Left renal cortex interstitium (tissue), 4 donors: Measurements from ENCODE around the gene ZNF862. TPM values are rescaled to one million over a fixed set of nuclear protein-coding genes. Genes with fewer than 3 reads are reported as not detected.

Experiments
- DNase-seq, 4 donors: peaks; one replicate each; pipeline ENCODE4 v3.0.0-alpha.2; 2013; ENCODE audit warnings: low read depth in 4 of 4, low spot score in 2 of 4, missing footprints in 1 of 4
- polyA plus RNA-seq, 4 donors: library from polyadenylated mRNA; unstranded; fragments of 120-200 nt; gene quantifications; one replicate each; pipeline ENCODE4 v1.2.1, GENCODE V29; 2013; ENCODE audit not compliant: insufficient read length in 4 of 4

The ZNF862 gene
- polyA plus RNA-seq: 10 to 100 TPM; 16.9 to 31.7 (median 22.1) TPM

DNA sequence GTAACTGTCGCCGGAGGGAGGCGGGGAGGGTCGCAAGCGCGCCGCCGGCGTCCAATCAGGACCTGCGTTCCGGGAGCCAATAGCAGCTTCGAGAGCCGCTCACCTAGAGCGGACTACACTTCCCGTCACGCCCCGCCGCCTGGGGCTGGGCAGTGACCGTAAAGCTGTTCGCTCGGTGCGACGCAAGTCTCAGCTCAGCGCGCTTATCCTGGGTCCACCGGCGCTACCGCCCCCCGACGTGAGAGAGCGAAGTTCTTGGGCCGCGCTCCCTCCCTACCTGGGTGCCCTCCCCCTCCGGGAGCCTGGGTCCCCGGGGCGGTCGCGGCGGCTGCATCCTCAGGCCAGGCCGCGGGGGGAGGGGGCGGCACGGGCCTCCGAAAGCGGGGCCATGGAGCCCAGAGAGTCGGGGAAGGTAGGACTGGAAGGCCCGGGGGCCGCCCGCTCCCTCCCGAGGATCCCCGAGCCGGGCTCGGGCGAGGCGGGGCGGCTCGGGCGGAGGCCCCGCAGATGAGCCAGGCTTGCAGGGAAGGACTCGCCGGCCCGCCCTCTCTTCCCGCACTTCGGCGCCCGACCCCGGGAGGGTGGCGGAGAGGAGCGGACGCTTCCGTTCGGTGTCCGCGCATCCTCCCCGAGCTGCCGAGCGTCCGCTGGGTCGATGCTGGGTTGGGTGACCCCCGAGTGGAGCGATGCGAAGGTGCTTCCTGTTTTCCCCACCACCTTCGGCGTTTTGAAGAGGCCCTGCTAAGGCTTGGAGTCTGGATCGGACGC, at the start of gene ZNF862:
Gene ZNF862 (plus strand): TSS at position 152 of the 768 bp plus-strand sequence. CDS start 237 bp downstream, at position 389.
- peak; percentile 86 to 96 (median 90) for DNase-seq

GRCh38 chr7:149789101-149789500, 49.1 kb upstream of the ZNF862 start:
- no peak for DNase-seq

GRCh38 chr7:149790146-149790548, 48.0 kb upstream of the ZNF862 start:
- no peak for DNase-seq

- DNase-seq: no peak
Measured at GRCh38 chr7:149790754-149791360, 47.3 kb upstream of the ZNF862 start.

GRCh38 chr7:149791411-149792219, 46.6 kb upstream of the ZNF862 start:
- DNase-seq: no peak

- DNase-seq: no peak
Measured at GRCh38 chr7:149792220-149792595, 46.0 kb upstream of the ZNF862 start.

- DNase-seq: no peak
Measured at GRCh38 chr7:149793261-149793660, 44.9 kb upstream of the ZNF862 start.

GRCh38 chr7:149794661-149795060, 43.5 kb upstream of the ZNF862 start:
- no peak for DNase-seq

- DNase-seq: no peak
Measured at GRCh38 chr7:149795126-149795525, 43.0 kb upstream of the ZNF862 start.

DNA sequence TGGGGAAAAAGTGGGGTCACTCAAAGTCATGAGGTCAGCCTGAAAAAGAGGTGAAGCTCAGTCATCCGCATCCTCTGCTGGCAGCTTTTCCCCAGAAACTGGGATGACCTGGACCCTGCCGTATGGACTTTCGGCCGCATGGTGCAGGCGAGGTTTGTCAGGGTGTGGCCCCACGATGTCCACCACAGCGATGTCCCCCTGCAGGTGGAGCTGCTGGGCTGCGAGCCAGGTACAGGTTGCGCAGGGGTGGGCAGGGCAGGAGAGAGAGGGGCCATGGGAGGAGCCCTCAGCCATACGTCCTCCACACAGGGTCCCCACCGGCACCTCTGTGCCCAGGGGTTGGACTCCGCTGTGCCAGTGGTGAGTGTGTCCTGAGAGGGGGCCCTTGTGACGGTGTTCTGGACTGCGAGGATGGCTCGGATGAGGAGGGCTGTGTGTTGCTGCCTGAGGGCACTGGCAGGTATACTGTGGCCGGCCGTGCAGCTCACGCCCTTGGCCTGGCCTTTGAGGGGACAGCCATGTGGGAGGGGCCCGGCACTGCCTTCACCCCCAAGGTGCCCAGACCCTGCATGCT, 41.8 kb upstream of the ZNF862 start:
- DNase-seq: no peak

GRCh38 chr7:149797771-149798170, 40.4 kb upstream of the ZNF862 start:
- DNase-seq: no peak

DNA sequence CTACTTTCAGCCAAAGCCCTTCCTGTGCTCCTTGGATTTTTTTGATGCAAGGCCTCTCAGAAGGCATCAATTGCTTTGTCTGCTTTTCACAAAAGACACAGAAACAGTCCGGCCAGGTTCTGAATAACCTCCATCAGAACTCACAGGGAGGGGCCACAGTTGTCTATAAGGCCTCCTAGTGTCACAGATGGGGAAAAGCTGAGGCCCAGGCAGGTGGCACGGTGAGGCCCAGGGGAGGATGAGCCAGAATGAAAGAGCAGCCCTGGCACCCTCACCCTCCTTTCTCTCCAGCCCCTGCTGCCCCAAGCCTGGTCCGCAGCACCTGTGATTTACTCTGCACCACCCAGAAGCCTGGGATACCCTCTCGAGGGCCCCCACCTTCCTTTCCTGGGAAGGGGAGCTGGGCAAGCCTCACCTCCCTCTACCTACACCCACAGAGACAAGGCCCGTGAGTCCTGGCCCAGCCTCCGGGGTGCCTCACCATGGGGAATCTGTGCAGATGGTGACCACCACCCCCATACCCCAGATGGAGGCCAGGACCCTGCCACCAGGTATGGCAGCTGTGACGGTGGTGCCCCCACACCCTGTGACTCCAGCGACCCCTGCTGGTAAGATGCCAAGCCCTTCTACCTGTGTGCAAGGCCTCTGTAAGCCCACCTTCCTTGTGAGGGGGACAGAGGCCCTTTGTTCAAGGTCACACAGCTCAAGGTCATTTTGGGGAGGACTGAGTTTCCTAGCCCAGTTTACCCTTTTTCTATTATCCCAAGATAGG, 38.6 kb upstream of the ZNF862 start:
- no peak for DNase-seq

DNA sequence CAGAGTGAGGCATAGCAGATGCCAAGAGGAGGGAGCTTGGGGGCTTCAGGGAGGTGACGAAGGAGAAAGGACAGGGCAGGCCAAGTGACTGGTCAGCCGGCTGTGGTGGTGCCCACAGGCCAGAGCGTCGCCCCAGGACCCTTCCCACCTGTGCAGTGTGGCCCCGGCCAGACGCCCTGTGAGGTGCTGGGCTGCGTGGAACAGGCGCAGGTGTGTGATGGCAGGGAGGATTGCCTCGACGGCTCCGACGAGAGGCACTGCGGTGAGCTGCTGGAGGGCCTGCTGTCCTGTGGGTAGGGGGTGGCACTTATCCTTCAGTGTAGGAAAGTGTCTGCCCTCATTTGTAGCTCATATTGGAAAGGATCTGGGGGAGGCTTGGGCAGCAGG, 38.0 kb upstream of the ZNF862 start:
- DNase-seq: no peak

DNA sequence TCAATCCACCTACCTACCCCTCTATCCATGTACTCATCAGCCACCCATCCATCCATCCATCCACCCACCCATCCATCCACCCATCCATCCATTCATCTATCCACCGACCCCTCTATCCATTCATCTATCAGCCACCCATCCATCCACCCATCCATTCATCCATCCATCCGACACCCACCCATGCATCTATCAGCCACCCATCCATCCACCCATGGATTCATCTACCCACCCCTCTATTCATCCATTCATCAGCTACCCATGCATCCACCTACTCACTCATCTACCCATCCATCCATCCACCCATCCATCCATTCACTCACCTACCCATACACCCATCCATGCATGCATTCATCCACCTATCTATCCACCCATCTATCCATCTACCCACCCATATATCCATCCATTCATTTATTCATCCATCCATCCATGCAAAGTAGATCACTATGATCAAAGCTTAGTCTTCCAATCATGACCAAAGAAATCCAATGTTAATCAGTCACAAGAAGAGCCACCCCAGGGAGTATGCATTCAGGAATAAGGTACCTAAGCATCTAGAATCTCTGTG, 37.1 kb upstream of the ZNF862 start:
- no peak for DNase-seq

DNA sequence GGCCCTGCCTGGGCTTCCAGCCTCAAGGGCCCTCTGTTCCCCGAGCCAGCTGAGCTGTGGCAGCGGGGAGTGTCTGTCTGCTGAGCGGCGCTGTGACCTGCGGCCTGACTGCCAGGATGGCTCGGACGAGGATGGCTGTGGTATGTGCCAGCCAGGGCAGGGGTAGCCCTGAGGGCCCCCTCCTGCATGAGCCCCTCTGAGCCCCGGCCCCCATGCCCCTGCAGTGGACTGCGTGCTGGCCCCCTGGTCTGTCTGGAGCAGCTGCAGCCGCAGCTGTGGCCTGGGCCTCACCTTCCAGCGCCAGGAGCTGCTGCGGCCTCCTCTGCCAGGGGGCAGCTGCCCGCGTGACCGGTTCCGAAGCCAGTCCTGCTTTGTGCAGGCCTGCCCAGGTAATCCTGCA, 36.4 kb upstream of the ZNF862 start:
- DNase-seq: no peak

DNA sequence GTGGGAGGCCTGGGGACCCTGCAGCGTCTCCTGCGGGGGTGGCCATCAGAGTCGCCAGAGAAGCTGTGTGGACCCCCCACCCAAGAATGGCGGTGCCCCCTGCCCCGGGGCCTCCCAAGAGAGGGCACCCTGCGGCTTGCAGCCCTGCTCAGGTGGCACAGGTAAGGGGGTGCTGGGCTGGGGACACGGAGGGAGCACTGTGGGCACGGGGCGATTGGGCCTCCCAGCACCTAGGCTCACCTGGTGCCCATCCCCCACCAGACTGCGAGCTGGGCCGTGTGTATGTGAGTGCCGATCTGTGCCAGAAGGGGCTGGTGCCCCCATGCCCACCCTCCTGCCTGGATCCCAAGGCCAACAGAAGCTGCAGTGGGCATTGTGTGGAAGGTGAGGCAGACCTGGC, 35.2 kb upstream of the ZNF862 start:
- no peak for DNase-seq

- no peak for DNase-seq
Measured at GRCh38 chr7:149803551-149804074, 34.6 kb upstream of the ZNF862 start.

DNA sequence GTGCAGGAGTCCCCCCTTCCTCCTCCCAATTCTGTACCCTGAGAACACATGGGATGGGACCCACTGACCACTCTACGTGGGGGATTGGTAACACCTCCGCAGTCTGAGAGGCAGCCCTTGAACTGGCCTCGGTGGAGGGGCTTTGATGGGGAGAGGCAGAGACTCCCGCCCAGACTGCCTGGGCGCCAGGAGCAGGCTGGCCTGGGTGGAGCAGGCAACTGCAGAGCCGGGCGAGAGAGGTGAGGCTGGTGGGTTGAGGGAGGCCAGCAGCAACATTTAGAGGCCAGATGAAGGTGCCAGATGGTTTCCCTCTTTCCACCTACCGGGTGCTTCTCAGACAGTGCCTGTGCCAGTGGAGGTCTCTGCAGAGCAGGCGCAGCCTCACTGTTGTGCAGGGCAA, 34.1 kb upstream of the ZNF862 start:
- DNase-seq: no peak

DNA sequence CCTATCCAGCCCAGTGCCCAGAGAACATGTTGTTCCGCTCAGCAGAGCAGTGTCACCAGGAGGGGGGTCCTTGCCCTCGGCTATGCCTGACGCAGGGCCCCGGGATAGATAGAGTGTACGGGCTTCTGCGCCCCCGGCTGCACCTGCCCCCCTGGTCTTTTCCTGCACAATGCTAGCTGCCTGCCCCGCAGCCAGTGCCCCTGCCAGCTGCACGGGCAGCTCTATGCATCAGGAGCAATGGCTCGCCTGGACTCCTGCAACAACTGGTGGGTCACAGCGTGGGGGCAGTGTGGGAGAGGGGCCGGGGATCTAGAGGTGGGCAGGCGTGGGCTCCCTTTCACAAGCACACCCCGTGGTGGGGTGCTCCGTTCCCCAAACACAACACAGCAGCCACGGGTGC, 31.4 kb upstream of the ZNF862 start:
- DNase-seq: no peak

DNA sequence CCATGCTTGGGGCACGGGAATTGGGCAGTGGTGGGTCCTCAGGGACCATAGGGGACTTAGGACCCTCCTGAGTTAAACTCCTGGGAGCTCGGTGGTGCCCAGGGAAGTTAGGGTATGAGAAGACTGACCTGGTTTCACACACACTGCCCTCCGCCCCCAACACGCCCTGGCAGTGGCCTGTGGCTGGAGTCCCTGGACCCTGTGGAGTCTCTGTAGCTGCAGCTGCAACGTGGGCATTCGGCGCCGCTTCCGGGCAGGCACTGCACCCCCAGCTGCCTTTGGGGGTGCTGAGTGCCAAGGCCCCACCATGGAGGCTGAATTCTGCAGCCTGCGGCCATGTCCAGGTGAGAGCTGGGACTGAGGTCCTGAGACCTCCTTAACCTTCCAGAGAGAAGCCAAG, 29.9 kb upstream of the ZNF862 start:
- DNase-seq: no peak
